ENCODE measurements around the gene ESRRB.

DNA sequence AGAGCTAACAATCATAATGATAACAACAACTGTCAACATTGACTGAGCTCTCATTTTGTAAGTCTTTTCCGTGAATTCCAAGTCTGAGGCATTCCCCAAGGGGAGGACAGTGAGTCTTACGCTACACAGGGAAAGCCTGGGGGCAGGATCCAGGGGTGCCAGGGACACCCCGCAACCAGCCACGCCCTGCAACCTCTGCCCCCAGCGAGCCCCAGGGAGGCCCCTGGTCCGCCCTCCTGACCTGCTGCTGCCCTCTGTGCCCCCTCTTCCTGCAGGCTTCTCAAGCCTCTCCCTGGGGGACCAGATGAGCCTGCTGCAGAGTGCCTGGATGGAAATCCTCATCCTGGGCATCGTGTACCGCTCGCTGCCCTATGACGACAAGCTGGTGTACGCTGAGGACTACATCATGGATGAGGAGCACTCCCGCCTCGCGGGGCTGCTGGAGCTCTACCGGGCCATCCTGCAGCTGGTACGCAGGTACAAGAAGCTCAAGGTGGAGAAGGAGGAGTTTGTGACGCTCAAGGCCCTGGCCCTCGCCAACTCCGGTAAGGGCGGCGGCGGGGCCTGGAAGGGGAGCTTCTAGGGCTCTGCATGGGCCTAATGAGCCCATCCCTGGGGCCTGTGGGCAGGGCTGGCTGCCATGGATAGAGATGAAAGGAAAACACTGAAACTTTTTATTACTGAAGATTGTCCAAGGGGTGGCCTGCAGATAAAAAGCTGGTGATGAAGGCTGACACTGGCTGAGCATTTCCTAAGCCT, 115.4 kb downstream of the ESRRB start:
- TF ChIP-seq CREB1 (IDR thresholded peaks at IDR 0.05; ENCODE audit: low read depth): no peak
- TF ChIP-seq, protein P1, sequence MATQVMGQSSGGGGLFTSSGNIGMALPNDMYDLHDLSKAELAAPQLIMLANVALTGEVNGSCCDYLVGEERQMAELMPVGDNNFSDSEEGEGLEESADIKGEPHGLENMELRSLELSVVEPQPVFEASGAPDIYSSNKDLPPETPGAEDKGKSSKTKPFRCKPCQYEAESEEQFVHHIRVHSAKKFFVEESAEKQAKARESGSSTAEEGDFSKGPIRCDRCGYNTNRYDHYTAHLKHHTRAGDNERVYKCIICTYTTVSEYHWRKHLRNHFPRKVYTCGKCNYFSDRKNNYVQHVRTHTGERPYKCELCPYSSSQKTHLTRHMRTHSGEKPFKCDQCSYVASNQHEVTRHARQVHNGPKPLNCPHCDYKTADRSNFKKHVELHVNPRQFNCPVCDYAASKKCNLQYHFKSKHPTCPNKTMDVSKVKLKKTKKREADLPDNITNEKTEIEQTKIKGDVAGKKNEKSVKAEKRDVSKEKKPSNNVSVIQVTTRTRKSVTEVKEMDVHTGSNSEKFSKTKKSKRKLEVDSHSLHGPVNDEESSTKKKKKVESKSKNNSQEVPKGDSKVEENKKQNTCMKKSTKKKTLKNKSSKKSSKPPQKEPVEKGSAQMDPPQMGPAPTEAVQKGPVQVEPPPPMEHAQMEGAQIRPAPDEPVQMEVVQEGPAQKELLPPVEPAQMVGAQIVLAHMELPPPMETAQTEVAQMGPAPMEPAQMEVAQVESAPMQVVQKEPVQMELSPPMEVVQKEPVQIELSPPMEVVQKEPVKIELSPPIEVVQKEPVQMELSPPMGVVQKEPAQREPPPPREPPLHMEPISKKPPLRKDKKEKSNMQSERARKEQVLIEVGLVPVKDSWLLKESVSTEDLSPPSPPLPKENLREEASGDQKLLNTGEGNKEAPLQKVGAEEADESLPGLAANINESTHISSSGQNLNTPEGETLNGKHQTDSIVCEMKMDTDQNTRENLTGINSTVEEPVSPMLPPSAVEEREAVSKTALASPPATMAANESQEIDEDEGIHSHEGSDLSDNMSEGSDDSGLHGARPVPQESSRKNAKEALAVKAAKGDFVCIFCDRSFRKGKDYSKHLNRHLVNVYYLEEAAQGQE (IDR thresholded peaks at IDR 0.05; ENCODE audit: low read depth): no peak
- no peak for TF ChIP-seq EGR1 (IDR thresholded peaks at IDR 0.05)
- TF ChIP-seq NFIC (IDR thresholded peaks at IDR 0.05): no peak
- no peak for TF ChIP-seq EP300 (IDR thresholded peaks at IDR 0.05; ENCODE audit: borderline replicate concordance)
- TF ChIP-seq YY1 (IDR thresholded peaks at IDR 0.05; ENCODE audit: low read depth): no peak
- TF ChIP-seq, protein P2, sequence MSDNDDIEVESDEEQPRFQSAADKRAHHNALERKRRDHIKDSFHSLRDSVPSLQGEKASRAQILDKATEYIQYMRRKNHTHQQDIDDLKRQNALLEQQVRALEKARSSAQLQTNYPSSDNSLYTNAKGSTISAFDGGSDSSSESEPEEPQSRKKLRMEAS (IDR thresholded peaks at IDR 0.05): no peak
- TF ChIP-seq CEBPB (IDR thresholded peaks at IDR 0.05): no peak
- TF ChIP-seq RAD21 (IDR thresholded peaks at IDR 0.05; ENCODE audit: low read depth): no peak
- TF ChIP-seq FOXM1 (IDR thresholded peaks at IDR 0.05; ENCODE audit: borderline replicate concordance, low read depth): no peak
- no peak for TF ChIP-seq TEAD4 (IDR thresholded peaks at IDR 0.05)
